HG03378 (cell line): ENCODE results near the gene PEF1.

Experiments
- ATAC-seq: cut with Tn5 transposase; IDR thresholded peaks from one replicate; pipeline ENCODE4 v1.9.1; 2021; ENCODE audit warnings: mild to moderate bottlenecking, moderate library complexity; ENCODE audit not compliant: unreplicated experiment

PEF1 gene, protein sequence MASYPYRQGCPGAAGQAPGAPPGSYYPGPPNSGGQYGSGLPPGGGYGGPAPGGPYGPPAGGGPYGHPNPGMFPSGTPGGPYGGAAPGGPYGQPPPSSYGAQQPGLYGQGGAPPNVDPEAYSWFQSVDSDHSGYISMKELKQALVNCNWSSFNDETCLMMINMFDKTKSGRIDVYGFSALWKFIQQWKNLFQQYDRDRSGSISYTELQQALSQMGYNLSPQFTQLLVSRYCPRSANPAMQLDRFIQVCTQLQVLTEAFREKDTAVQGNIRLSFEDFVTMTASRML

DNA sequence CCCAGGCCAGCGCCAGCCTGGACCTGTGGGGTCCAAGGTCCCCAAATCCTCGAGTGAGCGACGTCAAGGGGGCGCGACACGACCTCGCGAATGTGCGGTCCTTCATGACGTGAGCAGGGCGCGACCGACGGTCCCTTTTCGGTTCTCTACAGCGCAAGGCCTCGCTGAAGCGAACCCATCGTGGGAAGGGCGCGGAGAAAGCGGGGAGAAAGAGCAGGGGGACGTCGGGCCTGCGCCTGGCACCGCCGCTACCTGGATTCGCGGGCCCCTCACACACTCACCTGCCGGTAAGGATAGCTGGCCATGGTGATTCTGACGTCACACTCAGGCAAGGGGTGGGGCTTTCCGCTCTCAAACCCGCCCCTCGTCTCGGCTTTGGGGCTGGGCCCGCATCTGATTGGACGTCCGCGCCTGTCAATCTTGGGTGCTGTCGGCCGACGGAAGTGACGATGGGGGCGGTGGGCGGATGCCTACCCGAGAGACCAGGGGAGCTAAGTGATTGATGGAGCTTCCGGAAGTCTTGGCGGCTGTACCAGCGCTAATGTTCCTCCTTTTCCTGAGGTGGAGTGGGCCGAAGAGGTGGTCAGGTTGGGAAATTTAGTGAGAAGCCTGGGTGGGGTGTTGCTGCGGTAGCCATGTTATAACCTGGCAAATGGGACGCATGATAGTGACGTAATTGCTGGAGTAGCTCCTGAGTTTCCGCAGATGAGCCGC, at the start of gene PEF1:
TSS of gene PEF1 (minus strand) at position 317 of the 714 bp plus-strand sequence. CDS start at position 305, 12 bp downstream.
- peak; percentile 79 for ATAC-seq

DNA sequence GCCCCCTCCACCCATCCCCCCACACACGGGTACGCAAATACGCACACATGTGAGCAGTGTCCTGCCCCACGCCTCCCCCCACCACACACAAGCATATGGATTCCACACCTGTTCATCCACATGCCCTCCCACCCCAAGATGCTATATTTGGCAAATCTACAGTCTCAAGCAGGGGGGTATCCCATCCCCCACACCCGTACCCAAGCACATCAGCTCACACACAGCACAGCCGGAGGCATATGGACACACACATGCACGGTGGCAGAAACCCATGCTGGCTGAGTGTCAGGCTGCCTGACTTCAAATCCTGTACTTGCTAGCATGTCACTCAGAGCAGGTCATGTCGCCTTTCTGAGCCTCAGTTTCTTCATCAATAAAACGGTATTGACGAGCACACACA, 48.6 kb upstream of the PEF1 start:
- no peak for ATAC-seq

DNA sequence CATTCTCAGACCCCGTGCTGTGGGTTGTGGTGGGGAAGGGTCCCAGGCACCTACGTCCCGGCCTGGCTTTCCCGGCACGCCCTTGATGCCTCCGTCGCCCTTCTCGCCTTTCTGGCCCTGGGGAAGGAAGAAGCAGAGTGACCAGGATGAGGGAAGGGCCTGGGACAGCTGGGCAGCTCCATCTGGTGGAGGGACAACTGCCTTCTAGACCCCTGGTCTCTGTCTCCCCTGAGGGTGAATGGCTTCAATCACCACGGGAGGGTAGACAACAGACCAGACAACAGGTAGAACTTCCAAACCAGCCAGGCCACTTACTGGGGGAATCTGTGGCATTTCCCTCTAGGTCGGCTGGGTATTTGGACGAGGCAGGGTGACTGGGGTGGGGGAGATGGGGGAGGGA, 47.3 kb upstream of the PEF1 start:
- no peak for ATAC-seq

DNA sequence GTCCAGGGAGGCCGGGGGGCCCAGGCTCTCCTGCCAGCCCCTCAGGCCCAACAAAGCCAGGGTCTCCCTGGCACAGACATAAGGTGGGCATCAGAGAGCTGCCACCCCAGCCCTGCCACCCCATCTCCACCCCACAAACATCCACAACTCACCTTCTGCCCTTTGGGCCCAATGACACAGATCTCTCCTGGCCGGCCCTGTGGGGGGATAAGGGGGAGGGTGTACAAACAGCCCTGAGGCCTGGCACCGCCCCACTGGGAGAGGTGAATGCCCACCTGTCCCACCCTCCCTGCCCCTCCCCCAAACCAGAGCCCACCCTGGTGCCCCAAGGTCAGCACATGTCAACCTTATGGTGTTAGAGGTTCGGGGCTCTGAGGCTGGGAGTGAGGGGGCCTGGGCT, 46.8 kb upstream of the PEF1 start:
- ATAC-seq = no peak

DNA sequence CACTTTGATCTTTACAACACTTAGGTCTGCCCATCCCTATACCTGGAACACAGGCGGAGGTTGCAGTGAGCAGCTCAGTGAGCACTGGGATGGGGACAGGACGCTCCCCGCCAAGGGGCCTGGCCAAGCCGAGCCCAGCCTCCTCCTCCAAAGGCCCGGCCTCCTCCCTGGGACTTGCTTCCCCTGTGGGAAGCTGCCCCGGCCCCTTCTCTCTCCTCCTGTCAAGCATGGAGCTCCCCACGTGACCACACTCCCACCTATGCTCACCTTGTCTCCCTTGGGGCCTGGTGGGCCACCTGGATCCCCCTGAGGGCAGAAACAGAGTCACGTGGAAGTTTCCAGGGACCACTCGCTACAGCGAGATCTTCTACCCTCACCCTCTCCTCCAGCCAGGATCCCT, 46.2 kb upstream of the PEF1 start:
- no peak for ATAC-seq

DNA sequence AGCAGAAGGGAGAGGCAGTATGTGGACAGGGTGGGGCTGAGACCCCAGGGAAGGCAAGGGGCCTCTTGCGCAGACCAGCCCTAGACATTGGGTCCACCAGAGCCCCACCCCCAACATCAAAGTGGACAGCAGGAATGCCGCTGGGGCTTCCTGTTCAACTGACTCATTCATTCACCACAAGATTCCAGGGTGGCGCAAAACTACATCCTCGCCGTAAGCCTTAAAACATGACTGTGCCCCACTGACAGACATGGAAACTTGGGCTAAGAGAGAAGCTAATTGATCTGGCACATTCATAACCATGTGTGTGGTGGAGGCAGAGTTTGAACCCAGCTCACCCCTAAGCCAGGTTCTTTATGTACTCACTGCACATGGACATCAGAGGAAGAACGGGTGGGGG, 45.2 kb upstream of the PEF1 start:
- no peak for ATAC-seq

DNA sequence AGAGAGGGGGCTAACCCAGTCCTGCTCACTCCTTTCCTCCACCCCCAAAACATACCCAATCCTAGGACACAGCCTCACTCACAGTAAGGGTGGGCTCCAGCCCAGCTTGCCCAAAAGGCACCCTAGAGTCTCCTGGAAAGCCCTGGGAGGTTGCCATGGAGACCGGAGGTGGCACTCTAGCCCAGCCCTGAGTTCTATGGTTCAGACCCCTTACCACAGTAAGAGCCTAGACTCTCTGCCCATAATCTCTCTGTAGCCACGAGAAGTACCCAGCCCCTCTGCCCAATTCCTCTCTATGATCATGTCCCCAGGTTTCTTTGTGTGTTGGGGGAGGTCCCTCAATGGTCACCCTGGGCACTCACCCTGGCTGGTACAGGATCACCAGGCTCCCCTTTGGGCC, 44.7 kb upstream of the PEF1 start:
- ATAC-seq = no peak

DNA sequence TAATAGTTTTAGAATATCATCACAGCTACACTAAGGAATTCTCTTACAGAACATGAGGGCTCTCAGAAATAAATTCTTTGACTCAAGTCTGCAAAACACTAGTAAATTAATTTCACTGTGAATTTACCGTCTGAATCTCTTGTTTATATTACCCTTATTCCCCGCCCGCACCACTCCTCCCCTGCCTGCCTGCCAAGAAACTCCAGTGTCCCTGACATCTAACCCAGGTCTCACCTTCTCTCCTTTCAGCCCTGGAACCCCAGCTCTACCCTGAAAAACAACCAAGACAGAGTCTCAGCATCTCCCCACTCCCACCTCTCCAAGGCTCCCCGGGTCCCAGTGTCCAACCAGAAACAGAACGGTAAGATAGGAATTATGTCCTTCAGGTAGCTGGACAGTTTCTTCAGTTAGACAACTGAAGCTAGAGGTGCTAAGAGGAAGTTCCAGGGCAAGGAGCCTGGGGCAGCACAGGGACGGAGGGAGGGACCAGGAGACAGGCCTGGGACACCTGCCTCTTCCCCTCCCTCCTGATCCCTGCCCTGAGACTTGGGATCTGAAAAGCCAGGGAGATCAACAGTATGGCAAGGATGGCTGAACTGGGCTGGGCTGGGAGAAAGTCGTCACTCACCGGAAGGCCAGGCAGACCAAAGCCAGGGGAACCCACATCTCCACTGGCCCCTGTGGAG, 43.7 kb upstream of the PEF1 start:
- ATAC-seq = no peak

DNA sequence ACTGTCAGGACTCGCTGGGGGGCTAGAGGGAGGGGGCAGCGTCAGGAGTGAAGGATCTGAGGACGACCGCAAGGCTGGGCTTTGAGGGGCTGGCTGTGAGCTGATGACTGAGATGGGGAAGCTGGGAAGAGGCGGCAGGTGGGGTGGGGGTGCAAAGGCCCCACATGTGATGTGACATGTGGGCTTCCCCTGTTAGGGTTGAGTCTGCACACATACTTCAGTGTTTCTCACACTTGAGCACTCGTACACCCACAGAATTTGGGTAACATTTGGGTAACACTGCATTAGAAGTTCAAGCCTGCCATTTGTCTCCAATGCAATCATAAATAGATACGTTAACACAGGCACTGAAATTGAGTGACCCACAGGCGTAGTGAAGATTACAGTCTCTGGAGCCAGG, 42.9 kb upstream of the PEF1 start:
- no peak for ATAC-seq

DNA sequence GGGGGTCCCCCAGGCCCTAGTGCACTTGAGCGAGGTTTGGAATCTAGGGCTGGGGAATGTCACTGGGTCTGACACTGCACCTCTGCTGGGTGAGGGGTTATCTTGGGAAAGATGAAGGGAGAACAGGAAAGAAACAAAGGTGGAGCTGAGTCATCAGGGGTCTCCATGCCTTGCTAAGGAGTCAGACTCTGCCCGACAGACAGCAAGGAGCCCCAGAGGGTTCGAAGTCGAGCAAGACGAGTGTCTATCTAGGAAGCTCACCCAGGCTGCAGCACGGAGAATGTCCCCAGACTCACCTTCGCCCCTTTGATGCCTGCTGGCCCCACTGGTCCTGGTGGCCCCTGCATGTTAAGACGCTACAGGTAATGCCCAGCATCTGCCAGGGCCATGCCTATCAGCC, 41.1 kb upstream of the PEF1 start:
- ATAC-seq = no peak

DNA sequence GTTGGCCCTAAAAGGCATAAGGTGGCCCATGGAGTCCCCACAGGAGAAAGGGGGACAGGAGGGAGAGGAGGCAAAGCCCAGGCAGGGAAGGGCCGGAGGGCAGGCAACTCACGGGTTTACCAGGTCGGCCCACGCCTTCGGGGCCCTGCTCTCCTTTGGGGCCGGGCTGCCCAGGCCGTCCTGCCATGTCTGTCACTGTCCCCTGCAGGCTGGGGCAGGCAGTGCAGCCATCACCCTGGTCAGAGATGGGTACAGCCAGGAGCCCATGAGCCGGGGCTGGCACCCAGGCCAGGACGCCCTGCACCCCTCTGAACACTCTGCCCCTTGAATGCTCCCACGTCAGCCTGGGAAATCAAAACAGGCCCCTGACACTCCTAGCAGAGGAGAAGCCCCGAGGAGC, 39.3 kb upstream of the PEF1 start:
- ATAC-seq = no peak

DNA sequence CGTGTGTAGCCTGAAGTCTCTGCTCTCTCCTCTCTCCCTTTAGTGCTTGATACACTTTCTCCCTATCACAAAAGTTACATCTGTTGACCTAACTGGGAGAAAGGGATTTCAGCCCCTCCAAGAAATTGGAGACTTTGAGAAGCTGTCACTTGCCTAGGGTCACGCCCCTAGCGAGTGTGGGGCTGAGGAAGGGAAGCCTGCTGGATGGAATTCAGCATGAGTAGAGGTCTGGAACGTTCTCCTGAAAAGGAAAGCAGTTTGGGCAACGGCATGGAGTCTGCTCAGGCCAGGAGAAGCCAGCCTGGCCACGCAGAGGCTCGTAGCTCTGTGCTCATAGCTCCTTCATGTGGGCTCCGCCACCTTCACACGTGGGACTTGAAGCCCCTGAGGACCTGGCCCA, 36.7 kb upstream of the PEF1 start:
- ATAC-seq = no peak

DNA sequence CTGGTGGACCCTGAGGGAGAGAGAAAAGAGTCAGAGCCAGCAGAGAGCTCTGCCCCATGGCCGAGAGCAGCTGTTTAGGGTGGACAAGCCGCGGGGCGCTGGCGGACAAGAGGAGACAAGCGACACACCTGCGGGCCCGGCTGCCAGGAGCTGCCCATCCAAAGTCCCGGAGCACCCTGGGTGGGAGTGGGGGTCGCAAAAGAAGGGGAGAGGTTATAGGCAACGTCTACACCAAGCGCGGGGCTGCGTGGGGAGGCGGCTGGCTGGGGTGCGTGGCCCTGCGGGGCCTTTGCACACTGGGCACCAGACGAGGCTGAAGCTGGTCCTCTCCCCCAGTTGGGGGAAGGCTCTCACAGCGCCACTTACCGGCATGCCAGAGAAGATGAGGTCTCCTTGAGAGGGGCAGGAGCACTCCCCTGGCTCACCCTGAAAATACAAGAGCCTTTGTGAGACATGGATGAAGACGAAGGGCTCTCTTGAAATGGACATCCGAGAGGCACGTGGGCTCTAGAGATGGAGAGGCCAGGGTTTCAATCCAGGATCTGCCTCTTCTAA, 35.1 kb upstream of the PEF1 start:
- no peak for ATAC-seq

DNA sequence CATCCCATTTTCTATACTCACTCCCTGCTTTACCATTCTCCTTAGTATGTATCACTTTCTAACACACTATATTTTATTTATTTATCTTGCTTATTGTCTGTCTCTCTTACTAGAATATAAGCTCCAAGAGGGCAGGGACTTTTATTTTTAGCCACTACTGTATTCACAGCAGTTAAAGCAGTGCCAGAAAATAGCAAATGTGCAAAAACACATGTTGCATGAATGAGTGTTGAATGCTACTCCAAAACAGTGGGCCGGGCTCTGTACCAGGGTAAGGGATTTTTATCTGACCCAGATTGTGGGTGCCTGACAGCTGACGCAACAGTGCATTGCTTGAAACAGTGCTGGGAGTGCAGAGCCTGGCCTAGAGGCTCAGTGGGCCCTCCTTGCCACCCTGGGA, 34.4 kb upstream of the PEF1 start:
- ATAC-seq = no peak

DNA sequence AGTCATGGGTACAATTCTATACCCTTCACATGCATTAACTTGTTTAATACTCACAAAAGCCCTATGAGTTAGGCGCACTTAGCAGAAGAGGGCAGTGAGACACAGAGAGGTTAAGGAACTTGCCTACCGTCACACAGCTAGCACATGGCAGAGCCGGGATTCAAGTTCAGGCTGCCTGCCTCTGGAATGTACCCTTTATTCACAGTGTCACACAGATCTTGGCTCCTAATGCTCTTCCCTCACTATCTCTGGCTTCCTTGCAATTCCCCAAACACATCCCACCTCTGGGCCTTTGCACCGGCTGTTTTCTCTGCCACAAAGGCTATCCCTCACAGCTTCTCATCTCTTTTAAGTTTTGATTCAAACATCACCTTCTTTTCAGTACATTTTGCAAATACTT, 34.0 kb upstream of the PEF1 start:
- ATAC-seq = no peak

DNA sequence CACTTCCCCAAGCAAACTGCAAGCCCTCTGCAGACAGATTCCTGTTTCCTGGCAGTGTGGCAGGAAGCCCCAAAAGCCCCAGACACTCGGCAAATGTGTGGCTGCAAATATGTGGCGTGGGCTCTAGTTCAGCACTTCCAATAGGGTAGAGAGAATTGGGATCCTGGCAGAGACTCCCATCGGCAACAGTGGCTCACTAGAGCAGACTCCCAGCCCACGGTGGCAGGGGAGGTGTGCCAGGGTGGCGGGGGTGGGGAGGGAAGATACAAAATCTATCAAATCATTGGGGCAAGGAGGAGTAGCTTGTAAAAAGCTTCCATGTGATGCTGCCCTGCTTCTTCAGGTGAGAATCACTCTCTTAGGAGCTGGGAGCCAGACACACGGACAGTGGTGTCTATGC, 33.3 kb upstream of the PEF1 start:
- ATAC-seq = no peak

DNA sequence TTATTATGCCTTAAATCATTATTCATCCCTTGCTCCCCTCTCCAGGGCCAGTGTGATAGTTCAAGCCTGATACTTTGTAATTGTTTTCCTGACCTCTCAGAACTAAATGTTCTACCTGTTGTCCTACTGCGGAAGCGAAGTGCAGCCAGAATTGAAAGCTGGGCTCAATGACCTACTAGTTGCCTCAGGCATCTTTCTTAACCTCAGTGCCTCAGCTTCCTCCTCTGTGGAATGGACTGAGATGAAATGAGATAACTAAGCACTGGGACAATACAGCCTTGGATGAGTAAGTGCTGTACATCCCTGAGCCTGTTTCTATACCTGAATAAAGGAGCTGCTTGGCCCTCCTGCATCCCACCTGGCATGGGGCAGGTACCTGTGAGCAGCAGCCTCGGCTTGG, 32.7 kb upstream of the PEF1 start:
- no peak for ATAC-seq

DNA sequence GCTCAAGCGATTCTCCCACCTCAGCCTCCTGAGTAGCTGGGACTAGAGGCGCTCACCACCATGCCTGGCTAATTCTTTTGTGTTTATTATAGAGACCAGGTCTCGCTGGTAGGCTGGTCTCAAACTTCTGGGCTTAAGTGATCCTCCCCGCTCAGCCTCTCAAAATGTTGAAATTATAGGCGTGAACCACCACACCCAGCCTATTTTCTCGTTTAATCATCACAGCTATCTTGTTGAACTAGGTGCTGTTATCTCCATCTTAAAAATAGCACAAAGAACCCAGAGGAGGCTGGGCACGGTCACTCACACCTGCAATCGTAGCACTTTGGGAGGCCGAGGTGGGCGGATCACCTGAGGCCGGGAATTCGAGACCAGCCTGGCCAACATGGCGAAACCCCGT, 31.1 kb upstream of the PEF1 start:
- ATAC-seq = no peak

DNA sequence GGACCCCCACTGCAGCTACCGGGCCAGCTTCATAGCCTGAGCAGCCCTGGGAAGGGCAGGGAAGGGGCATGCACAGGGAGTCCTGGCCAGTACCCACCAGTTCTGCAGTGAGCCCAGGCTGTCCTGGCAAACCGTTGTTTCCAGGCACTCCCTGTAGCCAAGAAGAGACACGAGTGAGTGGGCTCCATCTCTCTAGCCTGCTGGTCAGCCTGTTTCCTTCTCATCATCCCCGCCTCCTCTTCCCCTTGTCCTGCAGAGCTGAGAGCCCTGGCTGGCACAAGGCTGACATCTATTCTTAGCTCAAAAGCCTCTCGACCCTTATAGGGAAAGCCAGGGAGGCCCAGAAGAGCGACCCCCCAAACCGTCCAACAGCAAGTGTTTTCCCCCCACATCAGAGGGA, 30.5 kb upstream of the PEF1 start:
- ATAC-seq = no peak

DNA sequence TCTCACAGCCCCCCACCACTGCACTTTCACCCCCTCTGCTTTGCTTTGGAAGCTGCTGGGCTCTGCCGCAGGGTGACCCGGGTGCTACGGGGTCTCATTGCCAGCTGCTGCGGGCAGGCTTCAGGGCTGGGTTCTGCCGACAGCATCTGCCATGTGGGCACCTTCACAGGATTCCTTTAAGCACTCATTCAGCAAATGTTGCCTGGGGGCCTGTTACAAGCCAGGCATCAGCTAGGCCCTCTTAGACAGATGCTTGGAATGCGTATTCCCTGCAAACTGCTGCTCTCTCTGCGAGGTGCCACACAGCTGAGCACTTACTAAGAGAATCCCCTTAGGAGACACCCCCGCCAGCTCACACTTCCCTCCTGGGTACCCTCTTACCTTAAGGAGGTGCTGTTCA, 29.9 kb upstream of the PEF1 start:
- ATAC-seq = no peak

DNA sequence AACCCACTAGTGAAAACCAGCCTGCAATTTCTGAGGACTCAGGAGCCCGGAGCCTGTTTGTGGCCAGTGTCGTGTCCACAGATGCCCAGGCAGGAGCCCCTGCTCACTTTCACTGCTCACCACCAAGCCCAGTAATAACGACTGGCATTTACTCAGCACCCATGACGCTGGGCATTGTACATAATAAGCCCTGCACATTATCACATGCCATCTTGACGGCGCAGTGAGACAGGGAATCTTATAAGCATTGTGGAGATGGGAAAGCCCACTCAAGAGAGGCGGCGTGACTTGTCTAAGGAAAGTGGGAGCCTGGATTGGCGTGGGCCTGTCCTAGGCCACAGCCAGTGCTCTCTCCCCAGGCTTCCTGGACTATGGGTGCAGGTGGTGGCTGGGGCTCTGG, 28.8 kb upstream of the PEF1 start:
- ATAC-seq = no peak

DNA sequence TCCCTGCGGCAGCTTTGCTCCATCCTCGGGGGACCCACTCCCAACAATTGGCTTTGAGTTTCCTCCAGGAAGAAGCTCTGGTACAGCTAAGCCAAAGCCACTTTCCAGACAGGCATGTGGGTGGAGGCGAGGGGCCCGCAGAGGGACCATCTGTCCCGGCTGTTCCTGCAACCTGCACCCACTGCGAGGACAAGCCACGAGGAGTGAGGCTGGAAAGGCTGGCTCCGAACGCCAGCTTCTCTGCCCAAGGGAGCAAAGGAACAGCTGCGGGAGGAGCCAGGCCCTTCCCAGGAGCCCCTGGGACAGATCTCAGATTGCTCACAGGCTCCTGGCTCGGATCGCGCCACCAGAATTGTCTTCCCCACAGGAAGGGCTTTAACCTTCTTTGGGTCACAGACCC, 28.3 kb upstream of the PEF1 start:
- no peak for ATAC-seq
